Measurements from ENCODE around the gene ELMO1.

The ELMO1 gene

GRCh38 chr7:37342176-37342687 lies 106.4 kb downstream of the ELMO1 start:
- no peak for DNase-seq

- no peak for DNase-seq
These were observed 107.5 kb downstream of the ELMO1 start for GRCh38 chr7:37341033-37341630.

- no peak for DNase-seq
These were observed 109.7 kb downstream of the ELMO1 start for GRCh38 chr7:37338966-37339365.

GRCh38 chr7:37337522-37337921 lies 111.1 kb downstream of the ELMO1 start:
- no peak for DNase-seq

GRCh38 chr7:37336259-37336658 lies 112.4 kb downstream of the ELMO1 start:
- no peak for DNase-seq

- no peak for DNase-seq
These were observed 115.6 kb downstream of the ELMO1 start for GRCh38 chr7:37333075-37333474.

- DNase-seq: no peak
These were observed 116.2 kb downstream of the ELMO1 start for GRCh38 chr7:37332243-37333016.

GRCh38 chr7:37330775-37331174 lies 117.9 kb downstream of the ELMO1 start:
- DNase-seq: no peak

- no peak for DNase-seq
These were observed 118.7 kb downstream of the ELMO1 start for GRCh38 chr7:37329940-37330339.

- DNase-seq: no peak
These were observed 121.4 kb downstream of the ELMO1 start for GRCh38 chr7:37327288-37327687.

GRCh38 chr7:37323966-37324365 lies 124.7 kb downstream of the ELMO1 start:
- no peak for DNase-seq

GRCh38 chr7:37322831-37323230 lies 125.8 kb downstream of the ELMO1 start:
- DNase-seq: no peak

GRCh38 chr7:37320848-37321468 lies 127.7 kb downstream of the ELMO1 start:
- DNase-seq: no peak

- DNase-seq: no peak
These were observed 128.4 kb downstream of the ELMO1 start for GRCh38 chr7:37320140-37320847.

- no peak for DNase-seq
These were observed 130.1 kb downstream of the ELMO1 start for GRCh38 chr7:37318541-37318940.

GRCh38 chr7:37315772-37316715 lies 132.6 kb downstream of the ELMO1 start:
- no peak for DNase-seq

GRCh38 chr7:37312608-37313007 lies 136.1 kb downstream of the ELMO1 start:
- no peak for DNase-seq

- DNase-seq: no peak
These were observed 137.3 kb downstream of the ELMO1 start for GRCh38 chr7:37311355-37311754.

GRCh38 chr7:37310327-37311080 lies 138.2 kb downstream of the ELMO1 start:
- no peak for DNase-seq

- DNase-seq: no peak
These were observed 139.2 kb downstream of the ELMO1 start for GRCh38 chr7:37309493-37309892.

GRCh38 chr7:37304921-37305320 lies 143.7 kb downstream of the ELMO1 start:
- no peak for DNase-seq
